AG04449 (cell line): ENCODE data around the gene GORASP1.

Experiments used
- CTCF ChIA-PET: fragments of 350-600 bp; formaldehyde crosslinking; extraction: SDS; loops from one replicate; lab custom pipeline; 2021; ENCODE audit warnings: antibody characterized with exemption; lab: Yijun Ruan, JAX
- POLR2A ChIA-PET: fragments of 400-600, 350-600 bp; formaldehyde crosslinking; extraction: SDS; loops from one replicate; lab custom pipeline; 2020; ENCODE audit warnings: antibody characterized with exemption, inconsistent platforms; lab: Yijun Ruan, JAX
- DNase-seq: peaks from one replicate; pipeline ENCODE4 v3.0.0-alpha.2; 2010; ENCODE audit warnings: low read depth, low spot score
- H3K4me3 ChIP-seq: 2 replicates; pipeline ENCODE4 v1.5.1; 2011; ENCODE audit warnings: low read depth, mild to moderate bottlenecking, control low read depth, low read length
- CTCF ChIP-seq: IDR thresholded peaks from one replicate; pipeline ENCODE4 v1.5.1; 2011; ENCODE audit warnings: mild to moderate bottlenecking, moderate library complexity, low read length, control low read depth, inconsistent platforms; ENCODE audit not compliant: insufficient read depth; ENCODE audit errors: missing control alignments

The GORASP1 gene

GRCh38 chr3:39133822-39134221 lies 26.4 kb upstream of the GORASP1 start:
- ChIA-PET CTCF (interaction anchor here (0.6 to 15.6 kb wide), 4 partner anchors 9 to 157 kb away, joined by 3 to 545 read pairs (median 4); partner anchors contain the start of genes GORASP1 and TTC21A), POLR2A (interaction anchor here (0.5 to 0.9 kb wide), 2 partner anchors 13 to 59 kb away, joined by 3 to 4 read pairs; no protein-coding TSS in a partner anchor)

GRCh38 chr3:39133093-39133490 lies 25.7 kb upstream of the GORASP1 start:
- TF ChIP-seq CTCF: no peak
- DNase-seq: no peak
- POLR2A ChIA-PET: interaction anchor here (0.9 kb wide), 1 partner anchor 14 kb away, joined by 4 read pairs; no protein-coding TSS in a partner anchor
- CTCF ChIA-PET: interaction anchor here (0.6 to 15.6 kb wide), 5 partner anchors 8 to 158 kb away, joined by 3 to 545 read pairs (median 3); partner anchors contain the start of genes GORASP1 and TTC21A
- H3K4me3 ChIP-seq: no peak overlapping the region

More at GRCh38 chr3:39133822-39134221, 26.4 kb upstream of the GORASP1 start:
- no peak overlapping the region for H3K4me3 ChIP-seq
- DNase-seq: no peak
- no peak for TF ChIP-seq CTCF

- TF ChIP-seq CTCF: no peak
- no peak overlapping the region for H3K4me3 ChIP-seq
- DNase-seq: no peak
- POLR2A ChIA-PET: no interaction called here
- CTCF ChIA-PET: interaction anchor here (0.9 to 15.6 kb wide), 5 partner anchors 9 to 159 kb away, joined by 3 to 545 read pairs (median 3); partner anchors contain the start of gene XIRP1
These were observed 25.0 kb upstream of the GORASP1 start for GRCh38 chr3:39132096-39133092.

- no peak overlapping the region for H3K4me3 ChIP-seq
- POLR2A ChIA-PET: no interaction called here
- no peak for TF ChIP-seq CTCF
- no peak for DNase-seq
- CTCF ChIA-PET: interaction anchor here (0.9 to 15.6 kb wide), 4 partner anchors 12 to 160 kb away, joined by 3 to 545 read pairs (median 60); partner anchors contain the start of gene XIRP1
These were observed 23.4 kb upstream of the GORASP1 start for GRCh38 chr3:39130693-39131265.

GRCh38 chr3:39130026-39130425 lies 22.6 kb upstream of the GORASP1 start:
- TF ChIP-seq CTCF: no peak
- H3K4me3 ChIP-seq: no peak overlapping the region
- ChIA-PET CTCF (interaction anchor here (0.7 to 15.6 kb wide), 4 partner anchors 11 to 169 kb away, joined by 3 to 545 read pairs (median 60); partner anchors contain the start of gene XIRP1), POLR2A (no interaction called here)
- DNase-seq: no peak

GRCh38 chr3:39128951-39129350 lies 21.5 kb upstream of the GORASP1 start:
- POLR2A ChIA-PET: no interaction called here
- H3K4me3 ChIP-seq: no peak overlapping the region
- CTCF ChIA-PET: interaction anchor here (1.0 to 15.6 kb wide), 9 partner anchors 17 to 679 kb away, joined by 3 to 545 read pairs (median 14); partner anchors contain the start of genes CX3CR1 and XIRP1
- no peak for DNase-seq
- TF ChIP-seq CTCF: no peak
